PC-3 (cell line): ENCODE data around the gene AK1. TPM values are rescaled to one million over a fixed set of nuclear protein-coding genes. Genes with fewer than 3 reads are reported as not detected.

Source experiments
- ATAC-seq: fragments of 200-7000 bp; cut with Tn5 transposase; 2 replicates; pipeline ENCODE4 v1.9.1; 2020; ENCODE audit warnings: mild to moderate bottlenecking, moderate library complexity
- BruUV-seq: library from RNA; stranded (reverse); fragments of 400-500 nt; replicated peaks from 2 replicates; lab custom pipeline; 2021; lab: Mats Ljungman, UMichigan
- CTCF ChIA-PET: fragments of 300-600 bp; sonication (Branson Sonifier 250); formaldehyde crosslinking; loops from one replicate; lab custom pipeline; 2022; ENCODE audit warnings: antibody characterized with exemption; lab: Charles Lee
- POLR2A ChIA-PET: fragments of 300-600 bp; sonication (Branson Sonifier 250); formaldehyde crosslinking; loops from one replicate; lab custom pipeline; 2022; ENCODE audit warnings: antibody characterized with exemption; ENCODE audit not compliant: unreplicated experiment; lab: Charles Lee
- DNase-seq: peaks from one replicate; pipeline ENCODE4 v3.0.0-alpha.2; 2015
- H2AFZ ChIP-seq: fragments of 300-600 bp; sonication (generic); 2 replicates; pipeline ENCODE4 v1.6.0; 2016; ENCODE audit warnings: antibody characterized with exemption, low read length
- H3F3A ChIP-seq: fragments of 300-600 bp; sonication (generic); one replicate; pipeline ENCODE4 v1.6.0; 2017; ENCODE audit warnings: antibody characterized with exemption, low read length, control low read depth, mild to moderate bottlenecking; ENCODE audit not compliant: unreplicated experiment
- H3K27ac ChIP-seq: fragments of 300-600 bp; sonication (generic); 2 replicates; pipeline ENCODE4 v1.5.1; 2016; ENCODE audit warnings: mild to moderate bottlenecking, low read length
- H3K27me3 ChIP-seq: fragments of 300-600 bp; sonication (generic); 2 replicates; pipeline ENCODE4 v1.6.1; 2016; ENCODE audit warnings: low read length, mixed read lengths
- H3K36me3 ChIP-seq: fragments of 300-600 bp; sonication (generic); 2 replicates; pipeline ENCODE4 v1.6.1; 2016; ENCODE audit warnings: low read depth, mixed run types, low read length, mixed read lengths
- H3K4me1 ChIP-seq: fragments of 300-600 bp; sonication (generic); 2 replicates; pipeline ENCODE4 v1.5.1; 2016; ENCODE audit warnings: low read length; ENCODE audit not compliant: insufficient read depth
- H3K4me2 ChIP-seq: fragments of 300-600 bp; sonication (generic); 2 replicates; pipeline ENCODE4 v1.6.0; 2016; ENCODE audit warnings: low read length
- H3K4me3 ChIP-seq: fragments of 300-600 bp; sonication (generic); 2 replicates; pipeline ENCODE4 v1.5.1; 2016; ENCODE audit warnings: mild to moderate bottlenecking, low read length, mixed read lengths
- H3K79me2 ChIP-seq: fragments of 300-600 bp; sonication (generic); 2 replicates; pipeline ENCODE4 v1.6.1; 2017; ENCODE audit warnings: low read length, mixed read lengths
- H3K9ac ChIP-seq: fragments of 300-600 bp; sonication (generic); 2 replicates; pipeline ENCODE4 v1.6.0; 2016; ENCODE audit warnings: mild to moderate bottlenecking, low read length
- H3K9me2 ChIP-seq: fragments of 300-600 bp; sonication (generic); replicated peaks from 2 replicates; pipeline ENCODE4 v1.6.1; 2016; ENCODE audit warnings: mixed run types, low read length, mixed read lengths
- H3K9me3 ChIP-seq: fragments of 300-600 bp; sonication (generic); 2 replicates; pipeline ENCODE4 v1.6.1; 2016; ENCODE audit warnings: low read length, mixed read lengths
- H4K20me1 ChIP-seq: fragments of 300-600 bp; sonication (generic); 2 replicates; pipeline ENCODE4 v1.6.1; 2016; ENCODE audit warnings: low read length, mixed read lengths
- EZH2 ChIP-seq: fragments of 300-600 bp; sonication (generic); IDR thresholded peaks from one replicate; pipeline ENCODE4 v1.6.1; 2017; ENCODE audit warnings: antibody characterized with exemption, mild to moderate bottlenecking, low read length; ENCODE audit not compliant: unreplicated experiment
- EZH2phosphoT487 ChIP-seq: fragments of 300-600 bp; sonication (generic); IDR thresholded peaks from 2 replicates; pipeline ENCODE4 v1.6.1; 2018; ENCODE audit warnings: mild to moderate bottlenecking, antibody characterized with exemption, low read length, borderline replicate concordance
- intact Hi-C: fragments of 100-400 bp; cut with micrococcal nuclease; formaldehyde crosslinking; loops from 2 replicates; pipeline ENCODE4 v1.9.0; 2023
- total RNA-seq: library from RNA; depleted of rRNA; stranded (reverse); fragments of >200 nt; gene quantifications from 2 replicates; pipeline ENCODE4 v1.2.3, GENCODE V29; 2014
- TF ChIP-seq, protein P1 (sequence below): fragments of 300-600 bp; sonication (generic); conservative IDR thresholded peaks from 2 replicates; pipeline ENCODE4 v1.5.1; 2017; ENCODE audit warnings: antibody characterized with exemption, low read depth, mild to moderate bottlenecking, low read length

Gene AK1
- total RNA-seq, 1 experiment from 2014 or later: 79.1 TPM

- no peaks in the 10 kb centered on the region for H3K36me3 ChIP-seq
- no peak for TF ChIP-seq EZH2
- TF ChIP-seq EZH2phosphoT487: no peak
- TF ChIP-seq, protein P1, sequence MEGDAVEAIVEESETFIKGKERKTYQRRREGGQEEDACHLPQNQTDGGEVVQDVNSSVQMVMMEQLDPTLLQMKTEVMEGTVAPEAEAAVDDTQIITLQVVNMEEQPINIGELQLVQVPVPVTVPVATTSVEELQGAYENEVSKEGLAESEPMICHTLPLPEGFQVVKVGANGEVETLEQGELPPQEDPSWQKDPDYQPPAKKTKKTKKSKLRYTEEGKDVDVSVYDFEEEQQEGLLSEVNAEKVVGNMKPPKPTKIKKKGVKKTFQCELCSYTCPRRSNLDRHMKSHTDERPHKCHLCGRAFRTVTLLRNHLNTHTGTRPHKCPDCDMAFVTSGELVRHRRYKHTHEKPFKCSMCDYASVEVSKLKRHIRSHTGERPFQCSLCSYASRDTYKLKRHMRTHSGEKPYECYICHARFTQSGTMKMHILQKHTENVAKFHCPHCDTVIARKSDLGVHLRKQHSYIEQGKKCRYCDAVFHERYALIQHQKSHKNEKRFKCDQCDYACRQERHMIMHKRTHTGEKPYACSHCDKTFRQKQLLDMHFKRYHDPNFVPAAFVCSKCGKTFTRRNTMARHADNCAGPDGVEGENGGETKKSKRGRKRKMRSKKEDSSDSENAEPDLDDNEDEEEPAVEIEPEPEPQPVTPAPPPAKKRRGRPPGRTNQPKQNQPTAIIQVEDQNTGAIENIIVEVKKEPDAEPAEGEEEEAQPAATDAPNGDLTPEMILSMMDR: no peak
- no peak for DNase-seq
- H3K9me3 ChIP-seq: 0 out of 2 replicates have a peak, but pooled peaks cover 7% of the 10 kb centered on the region
- no peak overlapping the region for H2AFZ ChIP-seq
- ChIA-PET POLR2A (no interaction called here), CTCF (no interaction called here)
- no peak overlapping the region for H3K4me3 ChIP-seq
- intact Hi-C loops: no loop called here
- H3K4me2 ChIP-seq: no peak overlapping the region
- H3K9ac ChIP-seq: no peak overlapping the region
- H3F3A ChIP-seq: no peaks in the 10 kb centered on the region
- no peak overlapping the region for H3K27ac ChIP-seq
- H3K9me2 ChIP-seq: no peaks in the 10 kb centered on the region
- no peaks in the 10 kb centered on the region for H3K4me1 ChIP-seq
- H3K27me3 ChIP-seq: no peaks in the 10 kb centered on the region
- H3K79me2 ChIP-seq: no peaks in the 10 kb centered on the region
- ATAC-seq: no peak
- no TSS peak for BruUV-seq
- no peaks in the 10 kb centered on the region for H4K20me1 ChIP-seq
Observed at GRCh38 chr9:127847833-127848755, 29.4 kb downstream of the AK1 start.

DNA sequence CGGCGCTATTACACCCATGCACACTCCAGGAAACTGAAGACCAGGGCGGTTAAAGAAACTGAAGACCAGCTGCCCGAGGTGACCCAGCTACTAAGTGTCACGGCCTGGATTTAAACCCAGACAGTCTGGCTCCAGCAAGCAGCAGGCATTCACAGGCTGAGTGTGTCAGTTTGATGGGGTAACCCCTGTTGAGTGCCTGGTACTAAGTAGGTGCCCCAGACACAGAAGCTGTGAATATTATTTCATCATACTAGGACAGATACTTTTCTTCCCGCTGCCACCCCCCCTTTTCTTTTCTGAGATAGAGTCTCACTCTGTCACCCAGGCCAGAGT lies 30.3 kb downstream of the AK1 start:
- POLR2A ChIA-PET: no interaction called here
- no peaks in the 10 kb centered on the region for H3K4me1 ChIP-seq
- TF ChIP-seq EZH2phosphoT487 (no peak), EZH2 (no peak)
- TF ChIP-seq, protein P1: no peak
- H3K36me3 ChIP-seq: no peaks in the 10 kb centered on the region
- DNase-seq (no peak), ATAC-seq (no peak)
- H4K20me1 ChIP-seq: no peaks in the 10 kb centered on the region
- H2AFZ ChIP-seq: no peak overlapping the region
- CTCF ChIA-PET: no interaction called here
- intact Hi-C loops: no loop called here
- H3K9me3 ChIP-seq: 0 out of 2 replicates have a peak, but pooled peaks cover 7% of the 10 kb centered on the region
- H3K79me2 ChIP-seq: no peaks in the 10 kb centered on the region
- BruUV-seq: no TSS peak
- no peaks in the 10 kb centered on the region for H3F3A ChIP-seq
- no peaks in the 10 kb centered on the region for H3K27me3 ChIP-seq
- H3K9me2 ChIP-seq: no peaks in the 10 kb centered on the region
- no peak overlapping the region for H3K27ac ChIP-seq
- H3K9ac ChIP-seq: no peak overlapping the region
- no peak overlapping the region for H3K4me3 ChIP-seq
- no peak overlapping the region for H3K4me2 ChIP-seq
